ENCODE data around the gene POLR2I. TPM values are rescaled to one million over a fixed set of nuclear protein-coding genes. Genes with fewer than 3 reads are reported as not detected.

The POLR2I gene
- polyA plus RNA-seq, 1 donor from 2014 or later: 159 TPM

GRCh38 chr19:36142046-36142445 is 27.4 kb upstream of the POLR2I start:
- Histone ChIP-seq H2AFZ (ENCODE audit: low read depth, low read length) (no peak overlapping the region), H3K4me3 (ENCODE audit: low read length) (peak overlapping the region; percentile 98), H3K9me2 (ENCODE audit: insufficient read depth, low read length) (no peaks in the 10 kb centered on the region), H3F3A (ENCODE audit: insufficient read depth, low read length, poor library complexity, severe bottlenecking) (no peaks in the 10 kb centered on the region), H3K27ac (ENCODE audit: low read length) (no peak overlapping the region), H3K4me2 (ENCODE audit: low read length) (no peak overlapping the region), H3K9me3 (ENCODE audit: low read length) (no peaks in the 10 kb centered on the region), H3K36me3 (ENCODE audit: insufficient read depth, low read length) (peaks cover 13% of the 10 kb centered on the region), H3K27me3 (ENCODE audit: insufficient read depth, low read depth, low read length) (no peaks in the 10 kb centered on the region), H3K9ac (ENCODE audit: low read length) (no peak overlapping the region), H4K20me1 (ENCODE audit: insufficient read depth) (no peaks in the 10 kb centered on the region), H3K79me2 (replicated peaks; ENCODE audit: insufficient read depth, low read length) (peaks cover 9% of the 10 kb centered on the region)
- TF ChIP-seq TAF1 (IDR thresholded peaks at IDR 0.05; ENCODE audit: low read depth): no peak
- TF ChIP-seq RAD21 (conservative IDR thresholded peaks at IDR 0.05): no peak
- no peak for TF ChIP-seq POLR2AphosphoS5 (IDR thresholded peaks at IDR 0.05)
- TF ChIP-seq SMC3 (conservative IDR thresholded peaks at IDR 0.05; ENCODE audit: poor library complexity): no peak
- no peak for TF ChIP-seq EZH2 (IDR thresholded peaks at IDR 0.05; ENCODE audit: borderline replicate concordance, insufficient read depth, low read length, poor library complexity, severe bottlenecking)
- TF ChIP-seq REST (IDR thresholded peaks at IDR 0.05; ENCODE audit: borderline replicate concordance): no peak
- no peak for TF ChIP-seq MXI1 (conservative IDR thresholded peaks at IDR 0.05; ENCODE audit: poor library complexity, severe bottlenecking)
- no peak for TF ChIP-seq CTCF (IDR thresholded peaks at IDR 0.05; ENCODE audit: poor library complexity, severe bottlenecking)
- no peak for TF ChIP-seq EP300 (conservative IDR thresholded peaks at IDR 0.05; ENCODE audit: poor library complexity, severe bottlenecking)

- no peaks in the 10 kb centered on the region for H3K27me3 ChIP-seq (ENCODE audit: insufficient read depth, low read depth, low read length)
- no peaks in the 10 kb centered on the region for H3F3A ChIP-seq (ENCODE audit: insufficient read depth, low read length, poor library complexity, severe bottlenecking)
- H3K27ac ChIP-seq (ENCODE audit: low read length): peak overlapping the region; percentile 89
- no peak overlapping the region for H3K4me2 ChIP-seq (ENCODE audit: low read length)
- no peaks in the 10 kb centered on the region for H4K20me1 ChIP-seq (ENCODE audit: insufficient read depth)
- peaks cover 13% of the 10 kb centered on the region for H3K36me3 ChIP-seq (ENCODE audit: insufficient read depth, low read length)
- H3K79me2 ChIP-seq (replicated peaks; ENCODE audit: insufficient read depth, low read length): peaks cover 9% of the 10 kb centered on the region
- peak overlapping the region; percentile 92 for H3K9ac ChIP-seq (ENCODE audit: low read length)
- H2AFZ ChIP-seq (ENCODE audit: low read depth, low read length): no peak overlapping the region
- H3K9me3 ChIP-seq (ENCODE audit: low read length): no peaks in the 10 kb centered on the region
- H3K9me2 ChIP-seq (ENCODE audit: insufficient read depth, low read length): no peaks in the 10 kb centered on the region
- TF ChIP-seq SMC3 (conservative IDR thresholded peaks at IDR 0.05; ENCODE audit: poor library complexity): no peak
- peak; percentile 15 for TF ChIP-seq TAF1 (IDR thresholded peaks at IDR 0.05; ENCODE audit: low read depth)
- no peak for TF ChIP-seq MXI1 (conservative IDR thresholded peaks at IDR 0.05; ENCODE audit: poor library complexity, severe bottlenecking)
- TF ChIP-seq EZH2 (IDR thresholded peaks at IDR 0.05; ENCODE audit: borderline replicate concordance, insufficient read depth, low read length, poor library complexity, severe bottlenecking): no peak
- no peak for TF ChIP-seq RAD21 (conservative IDR thresholded peaks at IDR 0.05)
- peak; percentile 74 for TF ChIP-seq POLR2AphosphoS5 (IDR thresholded peaks at IDR 0.05)
- TF ChIP-seq CTCF (IDR thresholded peaks at IDR 0.05; ENCODE audit: poor library complexity, severe bottlenecking): no peak
- no peak for TF ChIP-seq EP300 (conservative IDR thresholded peaks at IDR 0.05; ENCODE audit: poor library complexity, severe bottlenecking)
- peak; percentile 31 for TF ChIP-seq REST (IDR thresholded peaks at IDR 0.05; ENCODE audit: borderline replicate concordance)
- peak overlapping the region; percentile 98 for H3K4me3 ChIP-seq (ENCODE audit: low read length)
These were observed 26.6 kb upstream of the POLR2I start for GRCh38 chr19:36141039-36141927.

Measured in neural cell (in vitro differentiated cells).